ENCODE measurements around the gene MUC2.
A peak's percentile ranks its signal among the peaks of the same experiment; 100 is the strongest.

The MUC2 gene

DNA sequence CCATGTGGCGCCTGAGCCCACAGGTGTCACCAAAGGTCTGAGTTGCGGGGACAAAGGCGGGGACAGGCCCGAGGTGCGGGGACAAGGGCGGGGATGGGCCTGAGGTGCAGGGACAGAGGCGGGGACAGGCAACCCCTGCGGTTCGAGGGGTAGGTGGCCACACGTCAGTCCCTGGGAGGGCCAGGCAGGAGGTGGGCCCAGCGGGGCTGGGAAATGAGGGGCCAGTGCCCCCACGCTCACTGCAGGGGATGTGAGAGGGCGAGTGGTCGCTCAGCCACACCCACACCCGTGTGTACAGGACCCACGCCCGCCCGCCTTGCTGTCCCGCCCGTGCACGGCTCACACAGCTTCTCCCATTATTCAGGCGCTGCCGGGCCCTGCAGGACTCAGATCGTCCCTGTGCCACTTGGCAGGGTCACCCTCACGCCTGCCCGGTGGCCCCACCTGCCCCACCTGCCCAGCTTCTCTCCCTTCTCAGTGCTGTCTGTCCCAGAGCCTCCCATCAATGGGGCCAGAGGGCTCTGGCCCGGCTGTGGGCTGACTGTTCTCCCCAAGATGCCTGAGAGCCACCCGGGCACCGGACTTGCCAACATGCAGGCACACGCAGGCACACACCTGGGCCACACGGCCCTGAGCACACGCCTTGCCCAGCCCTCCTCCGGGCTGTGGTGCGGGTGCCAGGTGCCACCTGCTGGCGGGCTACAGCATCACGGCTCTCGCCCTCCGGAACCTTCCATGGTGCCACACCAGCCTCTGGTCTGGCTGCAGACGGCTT is 23.9 kb upstream of the MUC2 start:
- peak in 33 of 56 donors; percentile 5 to 62 (median 26) for DNase-seq

DNA sequence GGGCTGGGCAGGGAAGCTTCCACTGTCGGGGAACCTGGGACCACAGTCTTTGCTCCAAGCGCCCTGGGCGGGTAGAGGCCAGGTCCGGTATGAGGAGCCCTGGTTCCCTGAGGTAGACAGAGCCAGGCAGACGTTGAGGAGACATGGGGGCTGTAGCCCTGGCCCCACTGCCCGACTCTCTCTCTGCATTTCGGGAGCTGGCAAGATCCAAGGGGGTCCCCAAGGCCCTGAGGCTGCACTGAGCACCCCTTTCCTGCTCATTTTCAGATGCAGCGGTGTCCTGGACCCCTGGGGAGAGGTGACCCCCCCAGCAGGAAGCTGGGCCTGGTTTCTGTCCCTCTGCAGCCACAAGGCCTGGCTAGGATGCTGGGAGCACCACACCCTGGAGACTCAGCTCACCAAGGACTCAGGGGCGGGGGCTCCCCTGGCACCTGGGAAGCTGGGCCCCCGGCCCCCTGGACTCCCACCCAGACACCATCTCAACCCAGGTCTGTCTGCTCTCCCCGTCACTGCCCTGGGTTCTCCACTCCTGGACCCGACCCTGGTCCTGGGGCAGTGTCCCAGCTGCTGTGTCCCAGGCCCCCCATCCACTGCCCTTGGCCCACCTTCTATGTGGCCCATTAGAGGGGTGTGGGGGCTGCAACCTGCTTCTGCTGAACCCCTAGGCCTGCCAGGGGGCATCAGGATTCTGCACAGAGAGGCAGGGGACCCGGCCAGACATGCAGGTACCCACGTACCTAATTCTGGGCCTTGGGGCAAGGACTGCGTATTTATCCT is 23.1 kb upstream of the MUC2 start:
- peak in 1 of 56 donors; percentile 6 for DNase-seq

DNA sequence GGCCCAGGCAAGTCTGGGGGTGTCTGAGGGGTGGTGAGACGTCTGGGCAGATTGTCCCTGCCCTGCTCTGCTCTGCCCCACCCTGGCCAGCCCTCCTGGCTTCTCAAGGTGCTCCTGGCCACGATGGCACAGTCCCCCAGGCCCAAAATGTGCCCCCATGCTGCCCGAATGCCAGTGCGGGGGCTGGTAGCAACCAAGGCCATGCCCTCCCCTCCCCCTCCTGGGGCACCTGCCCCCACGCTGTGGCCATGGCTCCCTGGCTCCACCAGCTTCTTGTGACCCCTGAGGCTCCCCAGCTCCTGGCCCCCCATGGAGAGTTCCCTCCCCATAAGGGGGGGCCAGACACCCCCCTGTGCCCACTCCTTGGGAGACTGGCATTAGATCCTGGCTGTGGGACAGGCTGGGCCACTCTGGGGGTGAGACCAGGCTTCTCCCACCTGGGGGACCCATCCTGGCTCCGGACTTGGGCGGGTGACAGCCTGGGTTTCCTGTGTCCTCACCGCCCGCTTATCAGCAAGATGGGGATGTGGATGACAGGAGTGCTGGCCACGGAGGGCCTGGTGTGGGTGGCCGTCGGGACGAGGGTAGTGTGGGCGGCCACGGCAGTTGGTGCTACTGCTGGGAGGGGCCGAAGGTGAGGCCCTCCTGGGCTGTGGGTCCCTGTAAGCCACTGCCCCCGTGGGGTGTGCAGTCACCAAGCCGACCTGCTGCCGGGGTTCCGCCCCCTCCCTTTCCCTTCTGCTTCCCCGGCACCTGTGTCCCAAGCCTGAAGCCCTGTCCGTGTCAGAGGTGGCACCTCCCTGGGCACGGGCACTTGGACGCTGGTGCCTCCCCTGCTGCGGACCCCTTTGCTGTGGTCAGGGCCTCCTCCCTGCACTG is 22.3 kb upstream of the MUC2 start:
- DNase-seq, result no peak

DNA sequence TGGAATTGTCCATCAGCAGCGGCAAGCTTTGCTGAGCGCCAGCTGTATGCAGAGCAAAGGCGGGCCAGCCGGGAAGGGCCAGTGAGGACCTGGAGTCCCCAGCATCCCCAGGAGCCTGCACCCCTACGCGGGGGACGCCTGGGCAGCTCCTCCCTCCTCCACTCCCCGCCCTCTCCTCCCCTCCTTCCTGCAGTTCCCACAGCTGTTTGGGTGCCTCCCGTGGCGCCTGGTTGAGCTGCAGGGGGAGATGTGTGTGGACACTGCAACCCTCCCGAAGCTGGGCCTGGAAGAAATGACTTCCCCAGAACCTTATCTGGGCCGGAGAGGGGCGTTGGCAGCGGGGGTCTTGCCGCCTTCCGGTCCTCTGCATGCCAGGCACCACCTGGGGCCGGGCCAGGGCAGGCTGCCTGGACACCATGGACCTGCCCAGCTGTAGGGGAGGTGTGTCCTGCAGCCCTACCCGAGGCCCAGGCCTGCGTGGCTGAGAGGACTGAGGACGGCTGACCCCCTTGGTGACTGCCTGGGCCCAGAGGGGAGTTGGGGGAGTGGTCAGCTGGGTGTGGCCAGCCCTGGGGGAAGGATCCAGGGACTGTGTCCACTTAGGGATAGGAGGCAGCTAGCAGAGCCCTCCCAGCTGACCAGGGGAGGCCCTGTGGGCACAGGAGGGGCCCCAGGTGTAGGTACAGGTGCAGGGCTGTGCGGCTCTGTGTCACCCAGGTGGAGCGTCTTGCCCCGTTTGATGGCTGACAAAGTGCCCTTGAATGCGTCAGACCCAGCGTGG is 21.4 kb upstream of the MUC2 start:
- DNase-seq, result no peak

DNA sequence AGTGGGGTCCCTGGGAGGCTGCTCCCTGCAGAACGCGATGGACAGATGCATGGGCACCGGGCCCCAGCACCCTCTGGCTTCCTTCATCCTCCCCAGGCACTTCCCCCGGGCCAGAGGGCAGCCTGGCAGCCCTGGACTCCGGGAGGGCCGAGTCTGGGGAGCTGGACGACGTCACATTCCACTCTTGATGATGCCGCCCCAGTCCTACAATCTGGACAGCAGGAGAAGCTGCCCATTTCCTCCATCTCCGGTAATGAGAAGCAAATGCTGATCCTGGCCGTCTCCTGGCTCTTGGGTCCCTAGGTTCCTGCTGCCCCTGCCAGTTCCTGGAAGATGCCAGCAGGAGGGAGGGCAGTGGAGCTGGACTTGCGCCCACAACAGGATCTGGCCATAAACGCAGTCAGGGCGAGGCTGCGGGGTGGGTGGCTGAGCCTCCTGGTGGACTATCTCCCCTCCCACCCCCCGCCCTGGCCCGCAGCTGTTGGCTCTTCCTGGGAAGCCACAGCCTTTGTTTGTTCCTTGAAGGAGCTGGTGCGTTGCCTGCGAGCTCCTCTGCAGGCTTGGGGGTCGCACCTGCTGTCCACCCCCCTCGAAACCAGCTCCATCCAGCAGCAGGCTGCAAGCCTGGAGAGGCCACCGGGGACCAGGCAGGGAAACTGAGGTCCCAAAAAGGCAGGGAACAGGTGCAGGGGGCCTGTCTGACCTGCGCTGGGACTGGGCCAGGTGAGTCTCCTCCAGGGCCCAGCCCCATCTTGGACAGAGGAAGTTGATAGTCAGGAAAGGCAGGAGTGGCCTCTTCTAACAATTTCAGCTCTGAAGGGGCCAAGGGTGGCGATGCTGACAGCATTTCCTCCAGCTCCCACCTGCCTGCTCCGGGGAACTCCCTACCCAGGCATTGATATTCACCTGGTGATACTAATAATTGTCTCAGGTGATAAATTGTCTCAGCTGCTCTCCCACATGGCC is 20.2 kb upstream of the MUC2 start:
- no peak for DNase-seq

DNA sequence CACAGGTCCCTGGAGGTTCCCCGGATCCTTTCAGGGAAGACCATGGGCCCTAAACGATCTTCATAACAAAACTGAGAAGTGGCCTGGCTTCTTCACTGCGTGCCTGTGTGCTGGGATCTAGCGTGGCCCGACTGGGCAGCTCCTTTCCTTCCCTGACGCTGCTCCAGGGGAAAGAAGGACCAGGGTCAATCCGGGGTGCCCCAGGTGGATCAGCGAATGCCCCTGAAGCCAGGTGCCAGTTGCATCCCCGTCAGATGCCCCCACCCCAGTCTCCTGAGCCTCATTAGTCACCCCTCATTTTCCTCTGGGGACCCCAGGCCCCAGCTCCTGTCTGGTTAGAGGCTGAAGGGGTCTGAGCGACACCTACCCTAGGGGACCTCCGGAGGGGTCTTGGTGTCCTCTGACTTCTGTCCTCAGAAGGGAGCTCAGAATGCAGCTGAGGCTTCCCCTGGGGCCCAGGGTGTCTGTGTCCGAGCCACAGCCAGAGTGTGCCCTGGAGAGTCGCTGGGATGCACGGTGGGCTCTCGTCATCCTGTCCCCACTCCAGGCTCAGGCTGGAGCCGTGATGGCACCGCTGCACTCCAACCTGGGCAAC is 19.5 kb upstream of the MUC2 start:
- no peak for DNase-seq

DNA sequence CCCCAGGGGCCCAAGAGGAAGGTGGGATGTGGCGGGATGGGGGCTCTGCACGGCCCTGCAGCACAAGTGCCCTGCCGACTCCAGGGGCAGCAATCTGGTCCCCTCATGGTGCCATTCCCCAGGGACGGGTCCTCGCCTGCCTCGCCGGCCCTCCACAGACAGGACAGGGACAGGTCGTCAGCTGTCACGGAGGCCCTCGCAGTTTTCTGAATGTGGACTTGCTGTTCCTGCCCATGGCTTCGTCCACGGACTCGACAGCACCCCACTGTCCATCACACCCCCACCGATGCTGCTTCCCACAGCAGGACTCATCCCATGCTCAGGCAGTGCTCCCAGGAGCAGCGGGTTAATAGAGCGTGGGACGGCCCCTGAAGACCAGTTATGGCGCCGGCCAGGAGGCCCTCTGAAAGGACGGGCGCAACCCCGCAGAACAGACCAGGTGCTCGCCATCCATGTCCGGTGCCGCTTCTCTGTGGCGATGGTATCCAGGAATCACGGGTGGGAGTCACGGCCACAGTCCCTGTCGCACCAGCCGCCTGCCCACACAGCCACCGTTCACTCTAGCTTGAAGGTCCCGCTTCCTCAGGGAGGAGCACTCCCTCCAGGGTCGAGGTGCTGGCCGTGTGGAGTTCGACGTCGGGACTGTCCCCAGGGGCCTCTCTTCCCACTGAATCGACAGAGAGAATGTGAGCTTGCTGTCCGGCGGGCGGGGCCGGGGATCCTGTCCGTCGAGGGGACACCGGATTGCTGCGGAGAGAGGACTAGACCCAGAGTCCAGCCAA is 18.5 kb upstream of the MUC2 start:
- DNase-seq, result no peak

DNA sequence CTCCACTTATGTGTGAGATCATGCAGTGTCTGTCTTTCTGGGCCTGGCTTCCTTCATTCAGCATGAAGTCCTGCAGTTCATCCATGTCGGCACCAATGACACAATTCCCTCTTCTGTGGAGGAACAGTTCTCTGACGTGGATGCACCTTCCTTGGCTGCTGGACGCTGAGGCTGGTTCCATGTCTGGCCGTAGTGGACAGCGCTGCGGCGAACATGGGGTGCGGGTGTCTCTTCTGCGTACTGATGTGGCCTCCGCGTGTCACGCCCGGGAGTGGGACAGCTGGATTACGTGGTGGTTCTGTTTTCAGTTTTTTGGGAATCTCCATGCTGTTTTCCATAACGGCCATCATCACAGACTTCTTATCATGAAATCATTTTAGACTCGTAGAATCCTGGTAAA is 16.9 kb upstream of the MUC2 start:
- no peak for DNase-seq

DNA sequence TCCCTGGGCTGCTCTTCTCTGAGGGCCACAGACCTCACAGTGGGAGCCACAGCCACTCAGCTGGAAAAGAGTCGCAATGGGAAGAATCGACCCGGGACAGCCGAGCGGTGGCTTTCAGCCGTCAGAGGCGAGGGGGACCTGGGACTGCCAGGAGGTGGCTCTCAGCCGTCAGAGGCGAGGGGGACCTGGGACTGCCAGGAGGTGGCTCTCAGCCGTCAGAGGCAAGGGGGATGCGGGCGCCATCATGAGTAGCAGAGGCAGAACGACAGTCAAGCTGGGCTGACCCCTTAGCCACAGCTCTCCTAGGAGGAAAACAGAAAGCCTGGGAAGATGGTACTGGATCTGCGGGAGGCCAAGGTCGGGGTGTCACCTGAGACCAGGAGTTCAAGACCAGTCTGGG is 14.9 kb upstream of the MUC2 start:
- DNase-seq, result no peak

DNA sequence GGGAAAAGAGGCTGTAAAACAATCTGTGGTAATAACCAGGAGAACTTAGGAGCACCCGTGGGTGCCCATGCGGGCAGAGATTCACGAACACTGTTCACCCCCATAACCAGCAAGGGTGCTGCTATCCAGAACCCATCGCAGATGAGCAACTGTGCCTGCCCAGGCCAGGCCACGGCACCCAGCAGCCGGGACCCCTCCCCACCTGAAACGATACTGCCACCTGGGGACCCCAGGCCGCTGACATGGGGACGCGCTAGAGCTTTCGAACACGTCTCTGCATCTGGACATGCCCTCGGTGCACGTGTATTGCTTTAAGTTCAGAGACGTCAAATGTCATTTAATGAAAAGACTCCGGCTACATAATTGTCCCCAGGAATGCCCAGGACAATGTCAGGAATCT is 14.3 kb upstream of the MUC2 start:
- DNase-seq, result no peak

DNA sequence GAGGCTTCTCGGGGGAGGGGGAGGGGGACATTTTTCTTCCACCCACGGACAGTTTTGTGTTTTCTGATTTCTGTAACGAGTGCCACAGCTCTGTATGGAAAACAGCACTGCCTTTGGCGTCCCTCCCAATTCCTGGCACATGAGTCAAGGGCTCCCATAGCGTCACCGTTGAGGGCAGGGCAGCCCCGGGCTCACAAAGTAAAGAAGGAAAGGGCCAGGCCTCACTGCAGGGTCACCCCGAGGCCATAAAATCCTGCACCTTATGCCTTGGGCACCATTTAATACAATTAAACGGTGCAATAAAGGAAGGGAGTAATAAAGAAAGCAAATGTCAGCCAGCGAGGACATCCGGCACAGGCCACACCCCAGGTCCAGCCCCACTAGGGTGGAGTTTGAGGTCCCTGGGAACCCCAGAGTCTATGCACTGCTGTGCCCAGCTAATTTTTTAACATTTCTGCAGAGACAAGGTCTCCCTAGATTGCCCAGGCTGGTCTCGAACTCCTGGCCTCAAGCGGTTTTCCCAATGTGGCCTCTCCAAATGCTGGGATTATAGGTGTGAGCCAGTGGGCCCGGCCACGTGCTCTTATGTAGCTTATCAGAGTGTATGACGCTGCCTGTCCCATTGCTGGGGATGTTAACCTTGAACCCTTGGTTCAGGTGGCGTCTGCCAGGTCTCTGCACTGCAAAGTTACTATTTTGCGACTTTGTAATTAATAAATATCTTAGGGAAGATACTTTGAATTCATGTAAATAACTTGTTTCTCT is 13.6 kb upstream of the MUC2 start:
- no peak for DNase-seq

DNA sequence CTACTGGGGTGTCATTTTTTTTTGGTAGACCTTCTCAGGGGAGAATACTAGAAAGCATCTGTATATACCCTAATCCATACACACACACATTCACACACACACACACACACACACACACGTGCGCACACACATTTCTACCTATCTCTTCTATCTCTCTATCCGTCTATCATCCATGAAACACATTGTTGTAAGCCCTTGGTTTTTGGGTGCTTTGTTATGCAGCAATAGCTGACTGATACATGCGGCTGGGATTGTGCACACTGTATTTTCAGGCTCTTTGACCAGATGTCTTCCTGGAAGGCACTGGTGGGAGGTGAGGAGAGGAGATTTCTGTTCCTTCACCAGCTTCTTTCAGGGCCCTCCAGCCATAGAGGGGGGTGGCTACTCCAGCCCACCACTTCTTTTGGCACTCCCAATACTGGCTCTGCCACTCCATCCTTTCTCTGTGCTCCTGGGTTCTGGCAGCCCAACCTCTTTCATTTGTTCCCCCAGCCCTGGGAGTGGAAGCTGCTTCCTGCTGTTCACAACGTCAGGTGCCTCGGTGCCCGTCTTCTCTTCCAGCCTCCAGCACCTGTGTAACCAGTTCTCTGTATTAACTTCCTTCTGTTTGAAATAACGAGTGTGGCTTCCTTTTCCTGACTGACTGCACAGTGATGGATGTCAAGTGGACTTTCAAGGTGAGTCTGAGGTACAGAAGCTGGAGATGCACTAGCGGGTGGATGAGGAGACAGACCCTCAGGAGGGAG is 12.4 kb upstream of the MUC2 start:
- DNase-seq, result no peak

DNA sequence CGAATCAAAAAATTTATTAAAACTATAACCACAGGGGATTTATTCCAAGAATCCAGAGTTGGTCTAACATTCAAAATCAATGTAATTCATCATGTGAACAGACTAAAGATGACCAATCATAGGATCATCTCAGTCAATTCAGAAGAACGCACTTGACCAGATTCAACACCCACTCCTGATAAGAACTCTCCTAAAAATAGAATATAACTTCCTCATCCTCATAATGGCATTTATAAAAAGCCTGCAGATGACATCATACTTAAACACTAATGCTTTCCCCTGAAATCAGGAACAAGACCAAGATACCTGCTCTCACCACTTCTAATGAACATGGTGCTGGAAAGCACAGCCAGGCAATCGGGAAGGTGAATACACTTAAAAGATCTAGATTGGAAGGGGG is 10.5 kb upstream of the MUC2 start:
- DNase-seq, result no peak

DNA sequence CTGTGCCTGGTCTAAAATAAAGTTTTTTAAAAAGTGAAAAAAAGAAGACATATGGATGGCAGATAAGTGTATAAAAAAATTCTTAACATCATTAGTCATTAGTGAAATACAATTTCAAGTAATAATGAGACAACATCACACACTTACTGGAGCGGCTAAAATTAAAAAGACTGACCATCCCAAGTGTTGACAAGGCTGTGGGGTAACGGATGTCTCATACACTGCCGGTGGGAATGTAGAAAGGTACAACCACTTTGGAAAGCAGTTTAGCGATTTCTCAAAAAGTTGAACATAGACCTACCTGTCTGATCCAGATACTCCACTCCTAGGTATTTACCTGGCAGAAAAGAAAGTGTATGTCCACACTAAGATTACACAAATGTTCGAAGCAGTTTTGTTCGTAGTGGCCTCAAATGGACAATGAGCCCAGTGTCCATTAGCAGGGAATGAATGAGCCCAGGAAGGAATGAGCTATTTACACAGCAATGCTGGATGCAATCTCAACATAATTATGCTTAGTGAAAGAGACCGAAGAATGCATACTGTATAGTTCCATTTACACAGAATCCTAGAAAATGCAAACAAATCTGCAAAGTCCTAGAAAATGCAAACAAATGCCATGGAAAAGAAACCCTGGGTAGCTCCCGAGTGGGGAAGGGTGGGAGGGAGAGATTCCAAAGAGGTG is 6.7 kb upstream of the MUC2 start:
- DNase-seq, result no peak

DNA sequence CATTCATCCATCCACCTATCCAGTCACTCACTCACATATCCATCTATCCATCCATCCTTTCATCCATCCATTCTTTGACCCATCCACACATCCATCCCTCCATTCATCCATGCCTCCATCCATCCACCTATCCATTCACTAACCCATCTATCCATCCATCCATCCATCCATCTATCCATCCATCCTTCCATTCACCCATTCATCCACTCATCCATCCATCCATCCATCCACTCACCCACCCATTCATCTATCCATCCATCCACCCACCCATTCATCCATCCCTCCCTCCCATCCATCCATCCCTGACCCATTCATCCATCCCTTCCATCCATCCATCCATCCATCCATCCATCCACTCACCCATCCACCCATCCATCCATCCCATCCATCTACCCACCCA is 4.9 kb upstream of the MUC2 start:
- DNase-seq, result no peak
